Mesothelial cell of epicardium (in vitro differentiated cells): ENCODE results near the gene CSH1. TPM values are rescaled to one million over a fixed set of nuclear protein-coding genes. Genes with fewer than 3 reads are reported as not detected.

ENCODE experiments used
- DNase-seq, 2 experiments: peaks; one replicate each; pipeline ENCODE4 v3.0.0; 2021; ENCODE audit warnings: low spot score in 2 of 2; ENCODE audit not compliant: unreplicated experiment in 2 of 2
- H3K27ac Mint-ChIP-seq: 2 replicates; pipeline ENCODE4 v1.8.0; 2021; ENCODE audit warnings: mixed read lengths
- H3K27me3 Mint-ChIP-seq: 2 replicates; pipeline ENCODE4 v1.8.0; 2021; ENCODE audit warnings: low read depth, mixed read lengths
- H3K36me3 Mint-ChIP-seq: 2 replicates; pipeline ENCODE4 v1.8.0; 2021; ENCODE audit warnings: mixed read lengths
- H3K4me1 Mint-ChIP-seq: 2 replicates; pipeline ENCODE4 v1.8.0; 2021; ENCODE audit warnings: mixed read lengths
- H3K4me3 Mint-ChIP-seq: 2 replicates; pipeline ENCODE4 v1.8.0; 2021; ENCODE audit warnings: mild to moderate bottlenecking, moderate library complexity, mixed read lengths
- H3K9me3 Mint-ChIP-seq: 2 replicates; pipeline ENCODE4 v1.8.0; 2021; ENCODE audit warnings: mixed read lengths
- total RNA-seq: library from RNA; stranded (reverse); gene quantifications from 3 replicates; pipeline ENCODE4 v1.2.1, GENCODE V29; 2021
- TF ChIP-seq, protein P1 (sequence below): fragments of 200-600 bp; sonication (generic); IDR thresholded peaks from one replicate; pipeline ENCODE4 v1.5.0; 2021; ENCODE audit warnings: antibody characterized with exemption; ENCODE audit not compliant: unreplicated experiment

The CSH1 gene
- total RNA-seq, 1 donor from 2014 or later = not detected

DNA sequence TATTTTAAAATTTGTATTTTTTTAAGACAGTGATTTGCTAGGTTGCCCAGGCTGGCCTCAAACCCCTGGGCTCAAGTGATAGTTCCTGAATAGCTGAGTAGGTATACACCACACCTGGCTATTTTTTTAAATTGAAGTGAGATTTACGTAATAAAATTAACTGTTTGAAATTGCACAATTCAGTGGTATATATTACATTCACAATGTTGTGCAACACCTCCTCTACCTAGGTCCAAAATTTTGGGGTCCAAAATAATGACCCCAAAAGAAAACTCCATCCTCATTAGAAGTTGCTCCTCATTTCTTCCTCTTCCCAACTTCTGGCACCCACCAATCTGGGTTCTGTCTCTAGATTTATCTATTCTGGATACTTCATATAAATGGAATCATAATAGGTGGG, 50.9 kb downstream of the CSH1 start:
- Mint-ChIP-seq H3K36me3 (peaks cover 3% of the 10 kb centered on the region), H3K4me3 (no peak overlapping the region), H3K27ac (no peak overlapping the region), H3K4me1 (peaks cover 22% of the 10 kb centered on the region), H3K9me3 (peaks cover 9% of the 10 kb centered on the region), H3K27me3 (peaks cover 4% of the 10 kb centered on the region)
- no peak for DNase-seq
- TF ChIP-seq, protein P1, sequence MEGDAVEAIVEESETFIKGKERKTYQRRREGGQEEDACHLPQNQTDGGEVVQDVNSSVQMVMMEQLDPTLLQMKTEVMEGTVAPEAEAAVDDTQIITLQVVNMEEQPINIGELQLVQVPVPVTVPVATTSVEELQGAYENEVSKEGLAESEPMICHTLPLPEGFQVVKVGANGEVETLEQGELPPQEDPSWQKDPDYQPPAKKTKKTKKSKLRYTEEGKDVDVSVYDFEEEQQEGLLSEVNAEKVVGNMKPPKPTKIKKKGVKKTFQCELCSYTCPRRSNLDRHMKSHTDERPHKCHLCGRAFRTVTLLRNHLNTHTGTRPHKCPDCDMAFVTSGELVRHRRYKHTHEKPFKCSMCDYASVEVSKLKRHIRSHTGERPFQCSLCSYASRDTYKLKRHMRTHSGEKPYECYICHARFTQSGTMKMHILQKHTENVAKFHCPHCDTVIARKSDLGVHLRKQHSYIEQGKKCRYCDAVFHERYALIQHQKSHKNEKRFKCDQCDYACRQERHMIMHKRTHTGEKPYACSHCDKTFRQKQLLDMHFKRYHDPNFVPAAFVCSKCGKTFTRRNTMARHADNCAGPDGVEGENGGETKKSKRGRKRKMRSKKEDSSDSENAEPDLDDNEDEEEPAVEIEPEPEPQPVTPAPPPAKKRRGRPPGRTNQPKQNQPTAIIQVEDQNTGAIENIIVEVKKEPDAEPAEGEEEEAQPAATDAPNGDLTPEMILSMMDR = no peak

Other genes starting within 250 kb of the CSH1 start
- 76.5 to 79.3 TPM (median 77.0 TPM) in 3 replicates for gene LIMD2, start 196.4 kb downstream of the CSH1 start, total RNA-seq
- gene STRADA, start 154.8 kb downstream of the CSH1 start, total RNA-seq = 57.2 to 62.9 TPM (median 62.3 TPM) in 3 replicates
- gene CCDC47, start 123.0 kb downstream of the CSH1 start, total RNA-seq = 55.9 to 58.2 TPM (median 56.3 TPM) in 3 replicates
- gene DDX42, start 122.4 kb downstream of the CSH1 start, total RNA-seq = 183 to 197 TPM (median 186 TPM) in 3 replicates
- 76.5 to 82.4 TPM (median 82.0 TPM) in 3 replicates for gene PSMC5, start 69.1 kb downstream of the CSH1 start, total RNA-seq
- gene FTSJ3, start 68.9 kb downstream of the CSH1 start, total RNA-seq = 44.0 to 48.6 TPM (median 48.1 TPM) in 3 replicates
- gene SMARCD2, start 53.9 kb downstream of the CSH1 start, total RNA-seq = 70.1 to 72.3 TPM (median 72.2 TPM) in 3 replicates
- 0.43 to 0.66 TPM in 2 of 3 replicates, not detected in the other for gene CSH2, start 22.9 kb downstream of the CSH1 start, total RNA-seq
- not detected in 3 replicates for gene GH2, start 14.6 kb downstream of the CSH1 start, total RNA-seq
- gene CSHL1, start 14.7 kb upstream of the CSH1 start, total RNA-seq = not detected in 3 replicates
- gene GH1, start 22.3 kb upstream of the CSH1 start, total RNA-seq = not detected in 3 replicates
- gene CD79B, start 35.8 kb upstream of the CSH1 start, total RNA-seq = not detected in 3 replicates
- 0.14 to 0.60 TPM (median 0.51 TPM) in 3 replicates for gene SCN4A, start 76.3 kb upstream of the CSH1 start, total RNA-seq
- 1.9 to 2.0 TPM (median 2.0 TPM) in 3 replicates for gene PRR29, start 101.8 kb upstream of the CSH1 start, total RNA-seq
- gene ICAM2, start 124.1 kb upstream of the CSH1 start, total RNA-seq = 0.22 TPM in 1 of 3 replicates, not detected in the others
- gene ERN1, start 233.6 kb upstream of the CSH1 start, total RNA-seq = 16.4 to 20.6 TPM (median 17.9 TPM) in 3 replicates